ENCODE measurements around the gene TEN1.

- TF ChIP-seq CTCF (conservative IDR thresholded peaks at IDR 0.05; ENCODE audit: low read depth, low read length) (no peak), POLR2A (IDR thresholded peaks at IDR 0.05; ENCODE audit: low read depth, low read length) (no peak), FOS (IDR thresholded peaks at IDR 0.05; ENCODE audit: low read depth, low read length) (no peak), MAFK (IDR thresholded peaks at IDR 0.05; ENCODE audit: low read depth, low read length) (no peak), CEBPB (IDR thresholded peaks at IDR 0.05; ENCODE audit: low read depth, low read length) (no peak)
These were observed 16.4 kb downstream of the TEN1 start for GRCh38 chr17:75995385-75995925.
